Stimulated activated CD8-positive, alpha-beta memory T cell treated with anti-CD3 and anti-CD28 coated beads, Interleukin-7, amount 100 ng/mL, for 1 hour (primary cell): ENCODE results near the gene CEP57L1.

Experiments
- DNase-seq, 2 donors: peaks; one replicate each; pipeline ENCODE4 v3.0.0-alpha.2; 2020; ENCODE audit warnings: low read depth in 2 of 2

Gene CEP57L1

DNA sequence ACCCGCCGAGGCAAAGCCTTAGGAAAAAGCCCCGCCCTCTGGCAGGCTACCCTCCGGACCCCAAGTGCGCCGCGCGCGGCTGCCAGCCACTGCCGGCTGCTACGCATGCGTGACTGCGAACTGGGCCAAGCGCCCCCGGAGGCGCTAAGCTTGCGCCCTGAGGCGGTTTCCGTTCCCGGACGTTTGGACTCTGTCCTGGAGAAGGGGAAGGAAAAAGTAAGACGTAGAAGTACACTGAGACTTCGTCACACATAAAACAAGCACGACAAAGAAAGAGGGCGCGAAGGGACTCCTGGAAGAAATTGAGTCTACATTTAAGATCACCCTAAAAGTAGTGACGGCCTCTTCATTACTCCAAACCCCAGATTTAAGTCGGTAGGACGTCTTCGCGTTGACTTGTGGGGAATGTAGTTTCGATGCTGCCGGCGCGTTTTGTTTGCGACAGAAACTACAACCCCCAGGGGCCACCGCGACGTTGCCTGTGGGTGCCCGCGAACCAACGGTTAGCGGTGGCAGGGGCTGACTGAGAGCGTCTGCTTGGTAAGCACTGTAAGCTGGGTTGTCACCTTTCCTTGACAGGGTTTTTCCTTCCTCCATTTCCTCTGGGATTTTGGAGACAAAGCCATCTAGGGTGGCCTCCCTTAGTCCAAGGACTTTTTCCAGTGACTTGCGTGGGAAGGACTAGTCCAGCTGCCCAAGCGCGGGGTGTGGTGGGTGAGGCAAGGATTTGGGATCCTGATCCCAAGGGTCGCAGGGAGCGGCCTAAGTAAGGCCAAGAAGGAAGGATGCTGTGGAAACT is at the start of gene CEP57L1:
CEP57L1 (plus strand) TSS at position 472 of the 799 bp plus-strand sequence. CDS start 49,715 bp downstream, outside the sequence.
- peak; percentile 87 to 89 for DNase-seq

DNA sequence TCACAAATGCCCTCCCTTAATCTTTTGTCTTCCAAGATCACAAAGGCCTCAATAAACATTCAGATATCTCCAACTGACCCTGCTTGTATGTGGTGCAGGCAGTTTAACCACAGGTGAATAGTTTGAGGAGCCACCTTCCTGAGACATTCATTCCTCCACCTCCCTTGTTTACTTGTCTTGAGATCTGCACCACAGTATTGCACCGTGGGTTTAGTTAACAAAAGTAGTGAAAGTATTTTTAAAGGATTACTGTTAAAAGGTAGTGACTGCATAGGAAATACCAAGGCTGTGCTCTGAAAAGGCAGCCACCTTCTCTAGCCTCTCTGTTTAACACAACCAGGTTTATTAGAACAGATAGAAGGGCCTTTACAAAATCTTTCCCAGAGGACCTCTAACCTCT is 47.1 kb upstream of the CEP57L1 start:
- DNase-seq: no peak

DNA sequence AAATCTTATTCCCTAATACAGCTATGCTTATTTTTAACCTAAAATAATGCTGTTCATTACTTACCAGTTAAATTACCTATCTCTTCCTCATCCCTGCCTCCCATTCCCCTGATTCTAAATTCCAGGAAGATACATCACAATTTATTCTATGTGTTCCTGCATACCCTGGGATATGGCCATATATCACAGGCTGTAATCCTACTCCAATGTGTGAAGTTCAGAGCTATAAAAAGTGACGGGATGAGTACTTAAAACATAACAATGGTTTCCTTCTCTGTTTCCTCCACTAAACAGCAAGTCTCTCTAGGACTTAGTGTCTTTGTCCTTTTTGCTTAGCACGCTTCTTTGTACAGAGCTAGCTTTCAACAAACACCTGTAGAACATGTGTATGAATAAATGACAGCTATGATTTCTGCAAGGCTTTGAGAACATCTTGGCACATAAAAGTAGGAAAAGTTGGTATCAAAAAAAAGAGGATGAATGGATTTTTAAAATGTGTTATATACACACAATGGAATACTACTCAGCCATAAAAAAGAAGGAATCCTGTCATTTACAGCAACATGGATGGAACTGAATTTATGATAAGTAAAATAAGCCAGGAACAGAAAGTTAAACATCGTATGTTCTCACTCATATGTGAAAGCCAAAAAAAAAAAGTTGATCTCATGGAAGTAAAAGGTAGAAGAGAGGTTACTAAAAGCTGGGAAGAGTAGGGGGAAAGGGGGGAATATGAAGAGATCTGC is 46.5 kb upstream of the CEP57L1 start:
- no peak for DNase-seq

DNA sequence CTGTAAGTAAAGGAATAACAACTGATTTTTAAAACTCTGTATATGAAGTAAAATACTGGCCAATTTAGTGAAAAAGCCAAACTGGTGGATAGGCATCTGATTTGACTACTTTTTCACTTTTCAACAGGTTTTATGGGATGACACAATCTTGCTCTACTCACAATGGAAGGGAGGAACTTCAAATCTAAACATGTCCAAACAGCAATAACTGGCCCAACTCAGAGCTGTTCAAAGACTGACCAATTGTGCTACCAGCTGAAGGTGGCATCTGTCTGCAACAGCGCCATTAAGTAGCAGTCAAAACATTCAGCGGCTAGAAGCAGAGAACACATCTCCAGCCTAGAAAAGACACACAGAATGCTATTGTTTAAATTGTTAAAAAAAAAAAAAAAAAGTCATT is 45.3 kb upstream of the CEP57L1 start:
- no peak for DNase-seq

DNA sequence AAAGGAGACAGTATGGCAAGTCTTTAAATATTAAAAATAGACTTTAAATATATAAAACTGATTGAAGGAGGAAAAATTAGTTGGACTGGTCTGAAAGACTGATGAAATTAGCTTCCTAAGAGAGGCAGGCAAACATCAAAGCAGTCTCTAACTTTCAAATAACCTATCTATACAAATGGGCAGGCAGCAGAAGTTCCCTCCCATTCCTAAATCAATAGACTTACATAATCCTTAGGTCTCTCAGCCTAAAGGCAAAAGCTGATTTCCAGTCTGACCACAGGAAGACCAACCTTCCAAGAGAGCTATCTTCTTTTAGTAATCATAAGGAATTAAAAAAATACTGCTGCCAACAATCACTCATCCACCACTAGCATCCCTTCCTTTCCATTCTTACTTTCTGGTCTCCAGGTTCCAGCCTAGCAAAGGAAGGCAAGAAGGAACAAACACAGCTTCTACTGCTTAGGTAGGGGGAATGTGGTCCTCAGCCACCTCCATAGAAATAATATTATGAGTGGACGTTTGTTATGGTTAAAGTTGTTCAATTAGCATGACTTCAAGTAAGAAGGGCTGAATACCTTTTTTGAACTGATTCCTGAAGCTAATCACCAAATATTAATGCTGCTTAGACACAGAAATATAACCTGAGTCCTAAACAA is 44.7 kb upstream of the CEP57L1 start:
- DNase-seq: no peak

DNA sequence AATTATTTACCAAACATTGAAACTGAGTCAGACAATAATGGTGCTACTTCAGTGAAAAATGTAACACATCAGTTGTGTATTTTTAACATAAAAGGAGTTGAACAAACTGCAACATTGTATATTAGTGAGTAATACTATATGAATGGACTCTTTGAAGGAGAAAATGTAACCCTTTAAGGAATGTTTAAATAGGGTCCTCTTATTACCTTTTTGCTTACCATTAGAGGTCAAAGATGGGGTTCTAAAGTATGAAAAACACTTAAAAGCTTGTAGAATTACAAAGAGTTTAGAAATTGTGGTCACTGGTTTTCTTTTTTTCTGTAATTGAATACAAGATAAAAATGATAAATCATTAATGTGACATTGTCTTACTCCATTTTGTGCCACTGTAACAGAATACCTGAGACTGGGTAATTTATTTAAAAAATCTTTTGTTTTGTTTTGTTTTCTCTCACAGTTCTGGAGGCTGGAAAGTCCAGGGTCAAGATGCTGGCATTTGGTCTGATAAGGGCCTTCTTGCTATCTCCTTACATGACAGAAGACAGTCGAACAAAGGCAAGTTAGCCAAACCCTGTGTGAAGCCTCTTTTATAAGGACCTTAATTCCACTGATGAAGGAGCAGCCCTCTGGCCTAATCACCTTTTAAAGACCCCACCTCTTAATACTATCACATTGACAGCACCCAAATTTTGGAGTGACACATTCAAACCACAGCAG is 43.8 kb upstream of the CEP57L1 start:
- no peak for DNase-seq

DNA sequence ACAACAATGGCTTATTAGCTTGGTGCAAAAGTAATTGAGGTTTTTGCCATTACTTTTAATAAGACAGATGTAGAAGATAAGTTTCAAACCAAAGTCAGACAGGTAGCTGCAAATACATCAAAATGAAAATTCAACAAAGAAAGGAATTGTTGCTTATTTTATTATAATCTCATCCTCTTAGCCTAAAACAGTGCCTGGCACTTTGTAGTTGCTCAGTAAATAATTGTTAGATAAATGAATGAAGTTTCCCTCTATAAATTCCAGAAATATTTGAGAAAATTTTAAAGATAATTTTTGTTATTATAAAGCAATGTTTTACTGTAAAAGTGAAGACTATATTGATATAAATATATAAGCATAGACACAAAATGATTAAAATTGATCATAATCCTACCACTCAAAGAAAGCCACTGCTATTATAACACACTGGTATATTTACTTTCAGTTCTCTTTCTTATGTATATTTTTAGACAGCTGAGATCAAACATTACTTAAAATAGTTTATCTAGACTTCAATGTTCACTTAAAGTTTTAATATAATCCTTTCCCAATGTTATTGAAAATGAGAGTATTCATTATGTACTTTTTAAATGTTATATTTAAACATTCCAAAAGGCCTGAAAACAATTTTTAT is 43.2 kb upstream of the CEP57L1 start:
- no peak for DNase-seq

DNA sequence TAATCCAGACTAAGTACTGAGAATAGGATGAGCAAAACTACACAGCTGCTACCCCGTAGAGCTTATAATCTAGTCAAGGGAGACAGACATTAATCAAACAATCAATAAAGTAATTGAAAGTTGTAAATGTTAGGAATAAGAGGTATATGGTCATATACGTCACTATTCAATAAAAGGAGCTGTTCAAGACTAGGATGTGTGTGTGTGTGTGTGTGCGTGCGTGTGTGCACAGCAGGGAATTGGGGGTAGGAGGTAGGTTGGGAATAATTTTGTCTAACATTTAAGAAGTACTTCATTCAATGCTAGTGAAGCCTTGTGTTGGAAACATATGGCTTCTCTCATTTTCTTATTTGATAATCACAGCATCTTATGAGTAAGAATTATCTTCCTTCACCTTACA is 42.5 kb upstream of the CEP57L1 start:
- DNase-seq: no peak

DNA sequence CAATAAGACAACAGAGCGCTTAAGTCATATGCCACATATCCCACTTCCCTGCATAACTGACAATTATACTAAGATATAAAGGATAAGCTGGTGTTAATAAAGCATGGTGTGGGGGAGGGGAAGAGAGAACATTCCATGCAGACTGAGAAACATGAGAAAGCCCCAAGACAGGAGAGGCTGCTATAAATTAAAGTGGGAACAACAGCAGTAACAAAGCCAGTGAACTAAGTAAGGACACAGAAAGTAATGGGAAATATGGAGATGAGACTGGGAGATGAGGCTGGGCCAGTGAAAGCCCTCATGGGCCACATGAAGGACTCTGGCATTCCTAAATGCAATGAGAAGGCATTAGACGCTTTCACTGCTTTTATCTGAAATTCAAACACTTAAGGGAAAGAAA is 42.0 kb upstream of the CEP57L1 start:
- no peak for DNase-seq

DNA sequence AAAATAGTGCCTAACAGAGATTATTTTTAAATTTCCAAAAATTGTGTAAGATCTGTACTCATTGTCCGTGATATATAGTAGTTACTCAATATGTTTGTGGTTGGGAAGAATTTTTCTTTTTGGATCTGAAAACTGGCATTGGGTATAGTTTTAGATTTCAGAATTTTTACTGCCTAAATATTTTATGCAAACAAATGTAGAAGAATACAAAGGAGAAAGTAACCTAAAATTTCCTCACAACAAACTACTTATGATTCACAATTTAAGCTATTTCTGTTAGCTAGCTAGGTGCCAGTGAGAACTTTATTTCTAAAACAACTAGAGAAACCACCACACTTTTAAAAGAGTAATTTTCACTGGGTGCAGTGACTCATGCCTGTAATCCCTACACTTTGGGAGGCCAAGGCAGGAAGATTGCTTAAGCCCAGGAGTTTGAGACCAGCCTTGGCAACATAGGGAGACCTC is 39.5 kb upstream of the CEP57L1 start:
- no peak for DNase-seq

DNA sequence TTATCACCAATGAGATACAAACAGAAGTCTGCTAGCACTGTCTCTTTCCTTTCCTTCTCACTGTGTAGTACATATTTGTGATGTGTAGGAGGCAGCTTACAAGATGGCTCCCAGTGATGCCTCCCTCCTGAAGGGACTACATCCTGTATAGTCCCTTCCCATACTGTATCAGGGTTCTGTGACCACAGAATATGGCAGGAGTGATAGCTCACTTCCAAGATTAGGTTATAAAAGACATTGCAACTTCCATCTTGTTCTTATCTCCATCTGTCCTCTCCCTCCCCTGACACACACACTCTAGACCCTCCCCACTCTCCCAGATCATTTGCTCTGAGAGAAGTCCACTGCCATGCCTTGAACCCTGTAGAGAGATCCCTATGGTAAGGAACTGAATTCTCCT is 38.6 kb upstream of the CEP57L1 start:
- no peak for DNase-seq

DNA sequence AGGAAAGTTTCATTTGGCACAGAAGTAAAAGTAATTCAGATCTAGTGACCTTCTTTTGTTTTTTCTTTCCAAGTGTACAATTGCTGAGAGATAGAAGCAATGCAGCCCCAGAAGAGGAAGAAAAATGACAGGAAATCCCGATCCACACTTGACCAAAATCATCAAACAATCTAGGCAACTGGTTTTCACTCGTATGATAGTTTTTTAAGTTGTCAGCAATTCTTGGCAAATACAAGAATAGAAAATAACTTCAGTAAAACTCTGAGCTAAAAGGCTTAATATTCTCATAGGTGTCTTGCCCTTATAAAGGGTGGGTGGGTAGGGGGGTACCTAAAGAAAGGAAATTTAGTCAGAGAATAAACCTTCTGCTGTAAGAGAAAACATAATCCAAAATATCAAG is 36.7 kb upstream of the CEP57L1 start:
- DNase-seq: no peak

DNA sequence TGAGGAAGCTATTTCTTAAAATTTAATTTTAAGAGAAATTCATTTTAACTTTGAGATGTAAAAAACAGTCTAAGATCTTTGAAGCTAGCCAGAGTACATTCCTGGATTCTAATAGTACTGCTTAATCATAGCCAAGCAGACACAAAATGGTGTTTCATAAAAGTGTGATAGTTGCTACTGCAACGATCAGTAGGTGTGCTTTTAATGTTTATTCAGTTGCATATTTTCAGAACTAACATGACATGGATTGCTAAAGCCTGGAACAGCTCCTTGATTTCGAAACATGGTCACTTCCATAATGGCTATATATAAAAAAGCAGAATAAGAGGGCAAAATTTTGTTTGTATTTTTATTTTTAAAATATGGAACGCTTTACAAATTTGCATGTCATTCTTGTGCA is 36.2 kb upstream of the CEP57L1 start:
- no peak for DNase-seq

DNA sequence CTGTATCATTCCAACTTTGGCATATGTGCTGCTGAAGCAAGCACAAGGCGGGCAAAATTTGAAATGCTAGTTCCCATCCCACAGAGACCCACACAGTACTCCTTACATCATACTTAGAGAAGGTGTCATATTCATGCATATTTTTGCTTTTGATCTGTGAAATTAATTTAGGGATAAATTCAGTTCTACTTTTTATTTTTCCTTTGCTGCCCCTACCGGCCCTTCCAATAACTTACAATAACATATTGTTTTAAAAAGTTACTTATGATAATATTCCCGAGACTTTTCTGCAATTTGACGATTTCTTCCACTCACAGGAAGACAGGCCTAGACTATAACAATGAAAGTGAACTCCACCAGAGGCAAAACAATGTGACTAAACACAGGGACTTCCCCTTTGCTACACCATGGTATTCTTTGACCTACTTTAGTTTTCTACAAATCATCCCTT is 35.7 kb upstream of the CEP57L1 start:
- DNase-seq: no peak

DNA sequence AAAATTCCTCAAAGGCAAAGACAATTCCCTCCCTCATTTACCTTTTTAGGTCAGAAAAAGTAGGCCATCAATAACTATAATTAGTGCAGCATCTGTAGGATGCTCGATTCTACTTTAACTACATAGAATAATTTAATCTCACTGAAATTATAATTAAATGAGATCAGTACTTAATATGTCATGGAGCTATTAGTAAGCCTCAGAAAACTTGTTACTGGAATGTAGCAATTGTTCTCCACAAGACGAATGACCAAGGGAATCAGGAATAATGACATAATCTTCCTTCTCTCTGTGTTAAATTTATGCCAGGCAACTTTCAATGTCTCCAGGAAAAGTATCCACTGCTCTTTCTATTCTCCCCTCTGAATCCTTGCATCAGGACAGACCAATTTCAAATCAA is 34.7 kb upstream of the CEP57L1 start:
- DNase-seq: no peak

DNA sequence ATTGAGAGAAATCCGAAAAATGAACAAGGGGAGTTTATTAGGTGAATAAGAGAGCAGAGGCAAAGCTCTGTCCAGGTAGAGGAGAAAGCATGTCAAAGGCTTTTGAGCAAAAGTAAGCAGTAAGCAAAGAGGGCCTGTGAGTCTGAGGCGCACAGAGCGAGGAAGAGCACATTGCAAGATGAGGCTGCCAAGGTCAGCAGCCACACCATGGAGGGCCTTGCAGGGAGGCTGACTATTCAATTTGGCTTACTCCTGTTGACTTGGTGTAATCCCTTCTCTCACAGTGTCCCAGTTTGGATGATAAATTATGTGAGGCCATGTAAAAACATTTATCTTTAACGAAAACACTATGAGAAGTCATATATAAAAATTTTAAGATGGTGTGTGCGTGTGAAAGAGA is 33.1 kb upstream of the CEP57L1 start:
- DNase-seq: no peak

DNA sequence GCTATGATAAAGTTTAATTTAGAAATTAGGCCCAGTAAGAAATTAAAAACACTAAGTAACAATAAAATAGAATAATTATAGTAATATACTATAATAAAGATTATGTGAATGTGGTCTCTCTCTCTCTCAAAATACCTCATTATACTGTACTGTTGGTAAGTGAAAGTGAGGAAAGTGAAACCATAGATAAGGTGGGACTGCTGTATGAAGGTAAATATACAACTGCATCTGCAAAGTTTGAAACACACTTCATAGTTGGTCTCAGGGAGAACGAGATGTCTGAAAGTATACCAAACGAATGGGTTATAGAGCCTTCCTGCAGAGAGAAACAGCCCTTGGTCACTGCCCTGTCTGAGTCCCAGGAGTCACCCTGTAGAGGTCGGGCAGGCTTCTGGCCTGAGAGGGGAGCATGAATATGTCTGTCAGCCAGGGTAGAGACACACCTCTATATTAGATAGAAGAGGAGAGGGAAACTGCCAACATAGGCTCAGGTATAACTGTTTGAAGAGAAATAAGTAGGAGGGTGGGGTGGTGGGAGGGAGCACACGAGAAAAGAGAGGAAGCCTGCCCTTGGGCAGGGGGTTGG is 32.4 kb upstream of the CEP57L1 start:
- DNase-seq: no peak

DNA sequence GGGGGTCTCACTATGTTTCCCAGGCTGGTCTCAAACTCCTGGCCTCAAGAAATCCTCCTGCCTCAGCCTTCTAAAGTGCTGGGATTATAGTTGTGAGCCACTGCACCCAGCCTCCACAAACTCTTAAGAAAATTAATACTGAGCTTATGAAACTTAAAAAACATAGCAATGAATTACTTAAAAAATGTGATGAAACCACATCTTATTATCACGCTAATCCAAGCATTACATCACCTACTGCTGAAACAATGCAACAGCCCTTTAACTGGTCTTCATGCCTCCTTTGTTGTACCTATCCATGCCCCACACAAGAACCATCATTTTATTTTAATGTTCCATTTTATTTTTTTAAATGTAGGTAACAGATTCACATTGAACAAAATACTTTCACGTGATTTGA is 25.6 kb upstream of the CEP57L1 start:
- DNase-seq: no peak

DNA sequence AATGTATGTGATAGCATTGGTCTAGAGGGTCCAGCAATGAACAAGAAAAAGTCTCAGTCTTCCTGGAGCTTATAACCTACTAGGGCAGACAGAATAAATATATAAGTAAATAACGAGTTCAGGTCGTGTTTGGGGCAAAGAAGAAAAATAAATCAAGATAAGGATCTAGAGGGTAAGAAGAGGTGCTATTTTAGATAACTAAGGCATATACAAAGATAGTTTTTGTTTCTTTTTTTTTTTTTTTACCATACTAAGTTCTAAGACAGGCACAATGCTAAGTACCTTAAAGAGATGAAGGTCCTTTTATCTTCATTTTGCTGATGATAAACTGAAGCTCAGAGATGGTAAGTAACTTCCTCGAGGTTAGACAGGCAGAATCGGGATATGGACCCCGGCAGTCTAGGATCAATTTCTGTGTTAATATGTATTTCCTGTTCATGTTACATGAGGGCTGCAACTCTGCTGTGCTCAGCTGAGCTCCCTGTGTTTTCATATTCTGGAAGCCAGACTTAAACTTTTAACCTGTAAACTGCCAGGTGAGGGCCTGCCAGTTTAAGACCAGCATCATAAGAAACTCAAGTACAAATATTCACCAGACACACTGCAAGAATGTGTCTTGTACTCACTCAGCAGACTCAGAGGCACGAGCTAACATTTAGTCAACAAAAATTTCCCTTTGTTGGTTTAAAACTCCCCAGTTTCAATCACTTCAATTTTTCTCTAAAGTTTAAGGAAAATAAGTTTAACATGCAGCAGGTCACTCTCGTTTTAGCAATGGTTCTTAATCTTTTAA is 24.0 kb upstream of the CEP57L1 start:
- no peak for DNase-seq
